Measurements from ENCODE around the gene KLF17.
A peak's percentile ranks its signal among the peaks of the same experiment; 100 is the strongest.

GRCh38 chr1:44103270-44104131 lies 15.1 kb upstream of the KLF17 start:
- TF ChIP-seq EZH2 (IDR thresholded peaks at IDR 0.05) (no peak), CTCF (IDR thresholded peaks at IDR 0.05) (peak; percentile 60)
